K562 (cell line): Measurements from ENCODE around the gene CHKB.

Source experiments
- ARID3A ChIP-seq: IDR thresholded peaks from 2 replicates; pipeline ENCODE4 v1.6.1; 2012; ENCODE audit warnings: low read depth, low read length, improper control_type of control experiment, borderline replicate concordance
- BRCA1 ChIP-seq, 2 experiments: fragments of 450-650 bp in 1 of 2; sonication (generic) in 1 of 2; formaldehyde crosslinking in 1 of 2; IDR thresholded peaks; 2 replicates each; pipeline versions ENCODE4 v1.5.0 to v1.6.1; 2017 to 2020; ENCODE audit warnings: mild to moderate bottlenecking in 1 of 2, missing genetic modification reagents in 1 of 2
- CREB3L1 ChIP-seq: fragments of 450-650 bp; IDR thresholded peaks from 2 replicates; pipeline ENCODE4 v1.6.1; 2014; ENCODE audit warnings: low read depth, mild to moderate bottlenecking, moderate library complexity, borderline replicate concordance
- CTCF ChIP-seq, 3 experiments: IDR thresholded peaks in 2 of 3; conservative IDR thresholded peaks in 1 of 3; 2 replicates each; pipeline ENCODE4 v1.5.1; 2011 to 2012; ENCODE audit warnings: low read length in 3 of 3, mild to moderate bottlenecking in 3 of 3, control low read depth in 2 of 3, improper control_type of control experiment in 1 of 3, inconsistent platforms in 1 of 3, low read depth in 1 of 3, mixed read lengths in 1 of 3, moderate library complexity in 1 of 3; ENCODE audit not compliant: insufficient read depth in 2 of 3
- JUN ChIP-seq, 2 experiments: sonication (generic) in 1 of 2; formaldehyde crosslinking in 1 of 2; IDR thresholded peaks; 2 replicates each; pipeline versions ENCODE4 v1.6.1 to v1.8.0; 2012 to 2022; ENCODE audit warnings: borderline replicate concordance in 2 of 2, mild to moderate bottlenecking in 2 of 2, improper control_type of control experiment in 1 of 2, low read depth in 1 of 2, low read length in 1 of 2, missing genetic modification reagents in 1 of 2
- NCOA4 ChIP-seq: fragments of 450-650 bp; IDR thresholded peaks from 2 replicates; pipeline ENCODE4 v1.6.1; 2018; ENCODE audit warnings: mild to moderate bottlenecking; ENCODE audit not compliant: partially characterized antibody
- SRF ChIP-seq, 2 experiments: fragments of 250-450, 450-650 bp in 1 of 2; sonication (Bioruptor Pico) in 1 of 2; sonication (generic) in 1 of 2; formaldehyde crosslinking; IDR thresholded peaks; 2 replicates each; pipeline versions ENCODE4 v1.5.0 to v1.5.1; 2020 to 2022; ENCODE audit warnings: mild to moderate bottlenecking in 1 of 2, missing genetic modification reagents in 1 of 2
- TAF1 ChIP-seq: IDR thresholded peaks from 2 replicates; pipeline ENCODE4 v1.6.1; 2011; ENCODE audit warnings: mild to moderate bottlenecking, low read length, moderate library complexity; ENCODE audit not compliant: insufficient read depth, control insufficient read depth, severe bottlenecking; ENCODE audit errors: extremely low read depth
- ZBTB1 ChIP-seq: sonication (generic); formaldehyde crosslinking; IDR thresholded peaks from 2 replicates; pipeline ENCODE4 v1.8.1; 2023; ENCODE audit warnings: missing genetic modification reagents, low read depth, mild to moderate bottlenecking, borderline replicate concordance
- ZBTB17 ChIP-seq: fragments of 450-650 bp; formaldehyde crosslinking; IDR thresholded peaks from 2 replicates; pipeline ENCODE4 v1.4.0; 2020; ENCODE audit warnings: mild to moderate bottlenecking
- ZNF121 ChIP-seq: sonication (generic); formaldehyde crosslinking; conservative IDR thresholded peaks from 2 replicates; pipeline ENCODE4 v1.8.0; 2022; ENCODE audit warnings: missing genetic modification reagents
- ZNF41 ChIP-seq: fragments of 250-450 bp; sonication (Bioruptor Pico); conservative IDR thresholded peaks from 2 replicates; pipeline ENCODE4 v1.4.0; 2020; ENCODE audit warnings: mild to moderate bottlenecking
- TF ChIP-seq, protein P1 (sequence below): sonication (generic); formaldehyde crosslinking; IDR thresholded peaks from 2 replicates; pipeline ENCODE4 v1.8.1; 2022; ENCODE audit warnings: missing genetic modification reagents
- TF ChIP-seq, protein P2 (sequence below), 2 experiments: fragments of 450-650 bp in 1 of 2; sonication (generic) in 1 of 2; formaldehyde crosslinking in 1 of 2; IDR thresholded peaks in 1 of 2; conservative IDR thresholded peaks in 1 of 2; 2 replicates each; pipeline versions ENCODE4 v1.6.1 to v1.8.1; 2016 to 2023; ENCODE audit warnings: mild to moderate bottlenecking in 2 of 2, moderate library complexity in 2 of 2, inconsistent platforms in 1 of 2, missing genetic modification reagents in 1 of 2

- TF ChIP-seq JUN (IDR thresholded peaks at IDR 0.05; ENCODE audit: borderline replicate concordance, low read depth, low read length) (no peak), JUN (CRISPR knock-in tag; IDR thresholded peaks at IDR 0.05; ENCODE audit: borderline replicate concordance) (no peak), SRF (CRISPR knock-in tag; IDR thresholded peaks at IDR 0.05) (no peak), BRCA1 (IDR thresholded peaks at IDR 0.05) (no peak), BRCA1 (CRISPR knock-in tag; IDR thresholded peaks at IDR 0.05) (no peak), ARID3A (no peak), CTCF (IDR thresholded peaks at IDR 0.05 in 2 of 3, conservative IDR thresholded peaks at IDR 0.05 in 1 of 3; ENCODE audit: insufficient read depth in 2 of 3, low read depth in 1 of 3, low read length in 3 of 3) (no peak), ZBTB17 (CRISPR knock-in tag) (no peak), NCOA4 (no peak), ZNF41 (CRISPR knock-in tag) (no peak), CREB3L1 (no peak), ZBTB1 (CRISPR knock-in tag) (no peak), TAF1 (no peak), ZNF121 (CRISPR knock-in tag) (no peak)
- TF ChIP-seq, protein P1, sequence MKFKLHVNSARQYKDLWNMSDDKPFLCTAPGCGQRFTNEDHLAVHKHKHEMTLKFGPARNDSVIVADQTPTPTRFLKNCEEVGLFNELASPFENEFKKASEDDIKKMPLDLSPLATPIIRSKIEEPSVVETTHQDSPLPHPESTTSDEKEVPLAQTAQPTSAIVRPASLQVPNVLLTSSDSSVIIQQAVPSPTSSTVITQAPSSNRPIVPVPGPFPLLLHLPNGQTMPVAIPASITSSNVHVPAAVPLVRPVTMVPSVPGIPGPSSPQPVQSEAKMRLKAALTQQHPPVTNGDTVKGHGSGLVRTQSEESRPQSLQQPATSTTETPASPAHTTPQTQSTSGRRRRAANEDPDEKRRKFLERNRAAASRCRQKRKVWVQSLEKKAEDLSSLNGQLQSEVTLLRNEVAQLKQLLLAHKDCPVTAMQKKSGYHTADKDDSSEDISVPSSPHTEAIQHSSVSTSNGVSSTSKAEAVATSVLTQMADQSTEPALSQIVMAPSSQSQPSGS (CRISPR knock-in tag) = no peak
- TF ChIP-seq, protein P2, sequence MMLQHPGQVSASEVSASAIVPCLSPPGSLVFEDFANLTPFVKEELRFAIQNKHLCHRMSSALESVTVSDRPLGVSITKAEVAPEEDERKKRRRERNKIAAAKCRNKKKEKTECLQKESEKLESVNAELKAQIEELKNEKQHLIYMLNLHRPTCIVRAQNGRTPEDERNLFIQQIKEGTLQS (IDR thresholded peaks at IDR 0.05) = no peak
- TF ChIP-seq, protein P2 (CRISPR knock-in tag; conservative IDR thresholded peaks at IDR 0.05) = no peak
Observed at GRCh38 chr22:50579752-50580151, 2.9 kb downstream of the CHKB start.
